ENCODE data around the gene EVI2B. TPM values are rescaled to one million over a fixed set of nuclear protein-coding genes. Genes with fewer than 3 reads are reported as not detected.
"Not testable (repeated sequence)": the region's sequence is repeated elsewhere in the genome, so short reads cannot be mapped to it uniquely, and the experiment has no call there.

Gene EVI2B
- total RNA-seq, 1 experiment from 2014 or later: not detected

DNA sequence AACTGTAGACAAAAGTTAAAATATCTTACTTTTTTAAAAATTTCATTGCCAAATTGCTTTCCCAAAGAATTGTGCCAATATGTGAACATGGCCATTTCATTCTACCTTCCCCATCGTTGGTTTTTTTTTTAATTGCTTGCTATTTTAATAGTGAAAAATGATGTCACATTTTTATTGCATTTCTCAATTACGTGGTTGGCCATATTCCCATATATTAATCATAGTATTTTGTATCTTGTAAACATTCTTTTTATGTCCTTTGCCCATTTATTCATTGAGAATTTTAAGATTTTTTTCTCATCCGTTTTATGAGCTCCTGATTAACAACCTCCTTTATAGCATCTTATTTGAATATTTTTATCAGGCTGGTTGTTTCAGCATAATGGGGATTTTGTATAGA is 24.1 kb downstream of the EVI2B start:
- Histone ChIP-seq H3K4me3 (no peak overlapping the region), H3K9me3 (no peaks in the 10 kb centered on the region), H3K27me3 (no peaks in the 10 kb centered on the region), H3K36me3 (peaks cover 18% of the 10 kb centered on the region)
- no peak for DNase-seq

DNA sequence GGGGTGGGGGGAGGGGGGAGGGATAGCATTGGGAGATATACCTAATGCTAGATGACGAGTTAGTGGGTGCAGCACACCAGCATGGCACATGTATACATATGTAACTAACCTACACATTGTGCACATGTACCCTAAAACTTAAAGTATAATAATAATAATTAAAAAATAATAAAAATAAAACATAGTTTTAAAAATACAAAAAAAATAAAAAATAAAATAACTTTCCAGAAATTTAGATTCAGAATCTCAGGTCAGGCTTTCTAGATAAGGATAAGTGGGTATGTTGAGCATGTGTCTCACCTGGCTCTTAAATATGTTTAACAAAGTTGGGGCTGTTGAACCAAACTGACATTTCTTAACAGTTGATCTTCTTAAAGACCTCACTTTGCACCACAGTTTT is 25.9 kb downstream of the EVI2B start:
- H3K4me3 ChIP-seq, H3K27me3 ChIP-seq, DNase-seq, H3K9me3 ChIP-seq: not testable (repeated sequence)
- peaks cover 23% of the 10 kb centered on the region for H3K36me3 ChIP-seq

DNA sequence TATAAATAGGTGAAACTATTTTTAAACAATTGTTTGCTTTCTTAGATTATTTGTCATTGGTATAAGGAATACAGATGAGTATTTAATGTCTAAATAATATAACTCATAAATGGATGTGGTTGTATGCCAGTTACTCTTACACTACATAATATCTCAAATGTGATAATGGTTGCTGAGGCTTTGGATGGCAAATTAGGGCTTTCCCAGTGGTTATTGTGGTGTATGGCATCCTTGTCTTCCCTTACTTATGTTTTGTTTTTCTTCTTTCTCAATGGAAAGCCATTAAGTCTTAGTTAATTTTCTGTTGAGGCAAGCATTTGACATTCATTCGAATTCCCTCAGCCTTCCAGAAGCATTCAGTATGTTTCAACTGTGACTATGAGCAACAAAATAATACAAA is 27.3 kb downstream of the EVI2B start:
- Histone ChIP-seq H3K9me3 (no peaks in the 10 kb centered on the region), H3K4me3 (no peak overlapping the region), H3K27me3 (no peaks in the 10 kb centered on the region), H3K36me3 (peaks cover 18% of the 10 kb centered on the region)
- DNase-seq: no peak

DNA sequence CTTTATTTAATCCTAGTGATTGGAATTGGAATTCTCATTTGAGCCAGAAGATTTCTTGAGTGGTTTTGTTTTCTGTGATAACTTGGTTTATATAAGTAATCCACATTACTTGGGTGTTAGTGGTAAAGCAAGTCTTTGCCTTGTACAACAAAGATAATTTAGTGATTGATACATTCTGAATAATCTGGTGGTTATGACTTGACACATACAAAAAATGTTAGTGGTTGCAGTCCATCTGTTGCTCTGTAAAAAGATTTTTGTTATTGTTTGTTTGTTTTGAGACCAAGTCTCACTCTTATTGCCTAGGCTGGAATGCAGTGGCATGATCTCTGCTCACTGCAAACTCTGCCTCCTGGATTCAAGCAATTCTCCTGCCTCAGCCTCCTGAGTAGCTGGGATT is 30.0 kb downstream of the EVI2B start:
- Histone ChIP-seq H3K9me3 (no peaks in the 10 kb centered on the region), H3K27me3 (no peaks in the 10 kb centered on the region)

DNA sequence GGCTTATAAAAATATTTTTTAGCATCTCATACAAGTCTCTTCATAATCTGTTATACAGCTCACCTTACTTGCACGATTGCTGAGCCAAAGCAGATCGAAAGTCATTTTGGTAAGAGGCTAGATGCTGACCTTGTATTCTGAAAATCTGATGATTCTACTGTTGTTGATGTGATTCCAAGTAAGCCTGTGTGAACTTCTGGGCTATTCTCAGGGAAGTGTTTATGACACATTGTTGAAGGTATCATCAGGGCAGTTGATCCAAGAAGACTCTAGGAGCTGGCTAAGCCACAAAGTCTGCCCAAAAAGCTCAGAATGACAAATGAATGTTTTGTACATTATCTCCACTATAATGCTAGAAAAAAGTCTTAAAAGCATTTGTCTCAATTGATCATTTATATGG is 32.8 kb downstream of the EVI2B start:
- H3K9me3 ChIP-seq: no peaks in the 10 kb centered on the region
- no peak overlapping the region for H3K4me3 ChIP-seq
- no peaks in the 10 kb centered on the region for H3K27me3 ChIP-seq
- DNase-seq: no peak
- H3K36me3 ChIP-seq: peaks cover 11% of the 10 kb centered on the region

More for the DNA sequence above, 30.0 kb downstream of the EVI2B start:
- no peak for DNase-seq
- Histone ChIP-seq H3K4me3 (no peak overlapping the region), H3K36me3 (peaks cover 17% of the 10 kb centered on the region)

DNA sequence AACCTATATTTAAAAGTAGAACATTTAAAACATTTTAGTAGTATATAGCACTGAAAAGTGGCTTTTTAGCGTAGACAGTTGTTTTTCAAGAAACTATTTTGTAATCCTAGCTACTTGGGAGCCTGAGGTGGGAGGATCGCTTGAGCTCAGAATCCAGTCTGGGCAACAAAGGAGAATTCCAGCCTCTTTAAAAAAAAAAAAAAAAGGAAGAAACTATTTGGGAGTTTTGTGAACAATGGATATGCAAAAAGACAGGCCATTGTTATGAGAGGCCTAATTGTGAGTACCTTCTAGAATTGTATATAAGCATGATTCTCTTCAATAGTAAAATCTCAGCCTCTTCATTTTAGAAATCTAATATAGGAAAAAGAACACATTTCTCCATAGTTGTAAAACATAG is 34.5 kb downstream of the EVI2B start:
- Histone ChIP-seq H3K36me3 (peaks cover 20% of the 10 kb centered on the region), H3K4me3 (no peak overlapping the region), H3K9me3 (no peaks in the 10 kb centered on the region), H3K27me3 (no peaks in the 10 kb centered on the region)
- DNase-seq: no peak

DNA sequence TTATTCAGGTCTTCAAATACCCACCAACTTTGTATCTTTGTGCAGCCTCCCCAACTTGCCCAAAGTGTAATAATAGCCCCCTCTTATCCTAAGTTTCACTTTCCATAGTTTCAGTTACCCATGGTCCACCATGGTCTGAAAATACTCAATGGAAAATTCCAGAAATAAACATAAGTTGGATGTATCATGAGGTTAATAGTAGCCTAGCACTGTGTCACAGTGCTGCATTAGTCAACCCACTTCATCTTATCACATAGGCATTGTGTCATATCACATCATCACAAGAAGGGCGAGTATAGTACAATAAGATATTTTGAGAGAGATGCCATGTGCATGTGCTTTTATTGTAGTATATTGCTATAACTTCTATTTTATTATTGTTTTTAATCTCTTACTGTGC is 38.7 kb downstream of the EVI2B start:
- Histone ChIP-seq H3K4me3 (no peak overlapping the region), H3K36me3 (peaks cover 36% of the 10 kb centered on the region)
- DNase-seq: no peak

DNA sequence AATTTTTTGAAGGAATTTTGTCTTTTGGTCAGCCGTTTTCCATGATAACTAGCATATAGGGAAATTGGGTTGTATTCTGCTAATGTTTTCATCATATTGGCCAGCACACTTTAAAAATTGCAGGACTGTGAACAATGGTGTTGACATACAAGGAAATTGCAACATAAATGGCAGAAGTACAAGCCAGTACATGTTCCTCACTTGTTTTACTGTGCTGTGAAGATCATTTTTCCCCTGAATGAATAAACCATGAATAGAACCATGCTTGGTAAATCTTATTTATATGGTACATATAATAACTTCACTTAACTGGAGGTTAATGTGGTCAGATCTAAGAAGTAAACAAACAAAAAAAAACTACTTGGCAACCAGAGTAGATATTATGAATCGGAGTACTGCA is 39.6 kb downstream of the EVI2B start:
- peaks cover 35% of the 10 kb centered on the region for H3K36me3 ChIP-seq
- DNase-seq: no peak
- no peak overlapping the region for H3K4me3 ChIP-seq
- H3K9me3 ChIP-seq: no peaks in the 10 kb centered on the region
- H3K27me3 ChIP-seq: no peaks in the 10 kb centered on the region

More for the DNA sequence above, 38.7 kb downstream of the EVI2B start:
- Histone ChIP-seq H3K27me3 (no peaks in the 10 kb centered on the region), H3K9me3 (no peaks in the 10 kb centered on the region)

DNA sequence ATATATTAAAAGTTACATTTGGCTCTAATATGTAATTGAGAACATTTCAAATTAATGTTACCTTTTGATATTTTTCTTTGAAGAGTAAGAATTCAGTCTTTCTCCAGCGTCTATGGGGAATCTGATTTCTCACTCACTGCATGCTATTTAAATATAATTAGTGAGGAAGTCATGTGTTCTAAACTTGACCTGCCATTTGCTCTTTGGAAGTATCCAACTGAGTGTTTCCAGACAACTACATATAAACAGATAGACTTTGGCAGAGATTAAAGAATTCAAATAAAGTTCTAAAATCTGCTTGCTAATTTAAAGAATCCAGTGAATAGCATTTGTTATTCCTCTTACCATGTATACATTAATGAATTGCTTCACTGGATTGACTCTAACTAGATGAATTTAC is 40.3 kb downstream of the EVI2B start:
- no peak for DNase-seq
- H3K4me3 ChIP-seq: no peak overlapping the region
- no peaks in the 10 kb centered on the region for H3K9me3 ChIP-seq
- H3K36me3 ChIP-seq: peaks cover 32% of the 10 kb centered on the region
- no peaks in the 10 kb centered on the region for H3K27me3 ChIP-seq

DNA sequence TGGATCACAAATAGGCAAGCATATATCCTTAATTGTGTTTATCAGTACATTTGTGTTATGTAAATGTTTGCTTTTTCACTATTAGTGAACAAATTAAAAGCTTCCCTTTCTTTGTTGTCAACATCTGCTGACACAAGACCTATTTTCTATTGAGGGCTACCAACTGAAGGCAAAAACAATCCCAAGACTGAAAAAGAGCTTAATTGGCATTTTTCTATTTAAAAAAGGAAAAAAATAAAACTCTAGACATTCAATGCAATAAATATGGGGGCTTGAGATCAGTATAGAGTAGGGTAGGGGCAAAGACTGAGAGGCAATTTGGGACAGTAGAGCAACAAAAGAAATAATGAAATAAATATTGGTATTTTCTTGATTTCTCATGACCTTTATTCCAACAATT is 41.1 kb downstream of the EVI2B start:
- Histone ChIP-seq H3K4me3 (no peak overlapping the region), H3K9me3 (no peaks in the 10 kb centered on the region), H3K36me3 (peaks cover 32% of the 10 kb centered on the region), H3K27me3 (no peaks in the 10 kb centered on the region)
- DNase-seq: no peak

DNA sequence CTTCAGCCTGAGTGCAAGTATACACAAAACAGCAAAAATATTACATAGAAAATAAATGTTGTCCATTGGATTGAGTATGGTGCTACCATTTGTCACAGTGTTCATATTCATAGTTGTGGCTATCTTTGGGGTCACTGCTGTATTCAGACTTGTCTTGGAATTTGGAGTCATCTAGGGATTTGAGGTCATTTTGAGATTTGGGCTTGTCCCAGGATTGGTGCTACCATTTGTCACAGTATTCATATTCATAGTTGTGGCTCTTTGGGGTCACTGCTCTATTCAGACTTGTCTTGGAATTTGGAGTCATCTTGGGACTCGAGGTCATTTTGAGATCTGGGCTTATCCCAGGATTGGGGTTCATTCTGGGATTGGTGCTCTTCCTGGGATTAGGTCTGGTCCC is 41.6 kb downstream of the EVI2B start:
- H3K36me3 ChIP-seq: peaks cover 32% of the 10 kb centered on the region
- H3K4me3 ChIP-seq: no peak overlapping the region
- no peaks in the 10 kb centered on the region for H3K9me3 ChIP-seq
- H3K27me3 ChIP-seq: no peaks in the 10 kb centered on the region
- DNase-seq: no peak

DNA sequence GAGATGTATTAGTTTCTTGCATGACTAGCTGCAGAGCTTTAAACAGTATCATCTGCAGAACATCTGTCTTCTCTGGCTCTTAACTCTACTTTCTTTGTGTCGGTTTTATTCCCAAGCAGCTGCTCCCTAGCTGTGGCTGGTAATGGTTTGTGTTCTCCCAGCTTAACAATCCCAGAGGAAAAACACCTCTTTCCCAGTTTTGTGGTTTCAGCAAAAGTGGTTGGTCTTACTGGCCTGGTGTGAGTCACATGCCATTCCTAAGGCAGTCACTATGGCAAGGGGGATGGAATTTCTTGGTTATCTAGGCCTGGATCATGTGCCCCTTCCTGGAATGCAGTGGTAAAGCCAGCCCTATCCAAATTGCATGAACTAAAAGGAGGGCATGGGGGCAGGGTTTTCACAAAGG is 44.3 kb downstream of the EVI2B start:
- Histone ChIP-seq H3K4me3 (no peak overlapping the region), H3K36me3 (peaks cover 31% of the 10 kb centered on the region), H3K9me3 (no peaks in the 10 kb centered on the region), H3K27me3 (no peaks in the 10 kb centered on the region)
- peak; percentile 90 for DNase-seq

DNA sequence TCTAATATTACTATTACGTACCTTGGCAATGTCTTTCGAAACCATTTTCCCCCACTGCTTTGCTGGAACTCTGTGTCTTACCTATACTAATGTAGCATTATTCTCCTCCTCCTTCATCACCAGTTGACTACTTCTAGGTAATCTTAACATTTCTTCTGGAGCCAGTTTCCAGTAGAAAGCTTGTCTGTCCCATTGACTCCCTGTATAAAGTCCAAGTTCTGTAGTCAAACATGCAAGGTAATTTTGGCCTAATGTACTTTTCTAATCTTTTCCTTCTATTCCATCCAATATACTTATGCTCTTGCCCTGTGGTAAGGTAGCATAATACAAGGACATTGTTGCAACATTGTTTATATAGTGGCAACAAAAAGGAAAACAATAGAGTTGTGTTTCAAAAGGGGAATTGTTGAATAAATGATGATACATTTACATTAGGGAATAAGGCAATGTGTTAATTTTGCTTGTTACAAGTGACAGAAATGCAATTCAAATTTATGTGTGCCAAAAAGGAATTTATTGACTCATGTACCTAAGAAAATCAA is 44.7 kb downstream of the EVI2B start:
- no peak for DNase-seq
- H3K4me3 ChIP-seq: no peak overlapping the region
- peaks cover 31% of the 10 kb centered on the region for H3K36me3 ChIP-seq
- no peaks in the 10 kb centered on the region for H3K27me3 ChIP-seq
- no peaks in the 10 kb centered on the region for H3K9me3 ChIP-seq

DNA sequence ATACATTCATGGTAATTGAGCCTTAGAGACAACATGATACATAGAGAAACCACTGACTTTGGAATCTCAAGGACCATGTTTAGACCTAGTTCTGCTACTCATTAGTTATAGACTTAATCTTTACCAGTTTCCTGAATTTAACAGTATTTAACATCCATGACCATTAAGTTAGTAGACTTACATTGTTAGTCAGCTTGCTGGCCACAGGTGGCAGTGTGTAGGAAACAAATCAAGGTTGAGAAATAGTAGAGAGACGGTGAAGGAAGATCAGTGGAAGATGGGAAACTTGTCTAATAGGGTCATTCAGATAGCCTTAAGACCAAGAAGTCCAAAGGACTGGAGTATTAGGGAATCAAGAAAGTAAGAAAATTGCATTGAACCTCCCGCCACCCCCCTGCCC is 47.8 kb downstream of the EVI2B start:
- Histone ChIP-seq H3K9me3 (no peaks in the 10 kb centered on the region), H3K4me3 (no peak overlapping the region), H3K36me3 (peaks cover 21% of the 10 kb centered on the region), H3K27me3 (no peaks in the 10 kb centered on the region)
- no peak for DNase-seq

DNA sequence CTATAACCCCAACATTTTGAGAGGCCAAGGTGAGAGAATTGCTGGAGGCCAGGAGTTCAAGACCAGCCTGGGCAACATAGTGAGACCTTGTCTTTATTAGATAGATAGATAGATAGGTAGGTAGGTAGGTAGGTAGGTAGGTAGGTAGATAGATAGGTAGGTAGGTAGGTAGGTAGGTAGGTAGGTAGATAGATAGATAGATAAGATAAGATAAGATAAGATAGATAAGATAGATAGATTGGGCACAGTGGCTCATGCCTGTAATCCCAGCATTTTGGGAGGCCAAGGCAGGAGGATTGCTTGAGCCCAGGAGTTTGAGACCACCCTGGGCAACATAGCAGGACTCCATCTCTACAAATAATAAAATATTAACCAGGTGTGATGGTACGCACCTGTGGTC is 50.9 kb downstream of the EVI2B start:
- not testable (repeated sequence) for H3K4me3 ChIP-seq, H3K27me3 ChIP-seq, H3K9me3 ChIP-seq, DNase-seq
- peaks cover 21% of the 10 kb centered on the region for H3K36me3 ChIP-seq

DNA sequence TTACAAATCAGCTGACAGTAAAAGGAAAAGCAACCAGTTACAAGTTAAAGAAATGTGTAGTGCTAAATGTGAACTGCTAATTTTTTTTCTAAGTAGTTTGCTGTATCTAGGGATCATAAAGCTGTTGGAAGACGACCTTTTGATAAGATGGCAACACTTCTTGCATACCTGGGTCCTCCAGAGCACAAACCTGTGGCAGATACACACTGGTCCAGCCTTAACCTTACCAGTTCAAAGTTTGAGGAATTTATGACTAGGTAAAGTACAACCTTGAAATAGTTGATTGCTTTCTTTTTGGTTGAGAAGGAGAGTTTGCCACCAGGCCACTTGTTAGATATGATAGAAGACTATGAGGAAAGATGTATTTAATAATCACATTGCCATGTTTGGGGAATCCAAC is 52.3 kb downstream of the EVI2B start:
- Histone ChIP-seq H3K9me3 (no peaks in the 10 kb centered on the region), H3K4me3 (no peak overlapping the region), H3K36me3 (peaks cover 23% of the 10 kb centered on the region), H3K27me3 (no peaks in the 10 kb centered on the region)
- DNase-seq: no peak

DNA sequence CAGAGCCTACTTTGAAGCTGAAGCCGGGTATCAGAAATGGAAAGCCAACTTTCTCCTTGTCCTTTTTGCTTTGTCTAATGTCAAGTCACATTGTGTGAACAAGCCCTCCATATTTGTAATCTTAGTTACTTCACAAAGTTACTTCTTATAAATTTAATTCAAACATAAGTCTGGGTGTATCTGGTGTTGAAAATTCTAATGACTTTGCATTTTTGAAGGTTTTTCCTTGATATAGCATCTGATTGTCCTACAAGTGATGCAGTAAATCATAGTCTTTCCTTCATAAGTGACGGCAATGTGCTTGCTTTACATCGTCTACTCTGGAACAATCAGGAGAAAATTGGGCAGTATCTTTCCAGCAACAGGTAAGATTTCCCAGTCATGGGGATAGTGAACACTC is 53.7 kb downstream of the EVI2B start:
- Histone ChIP-seq H3K9me3 (no peaks in the 10 kb centered on the region), H3K36me3 (peaks cover 16% of the 10 kb centered on the region), H3K27me3 (no peaks in the 10 kb centered on the region), H3K4me3 (no peak overlapping the region)
- DNase-seq: no peak

DNA sequence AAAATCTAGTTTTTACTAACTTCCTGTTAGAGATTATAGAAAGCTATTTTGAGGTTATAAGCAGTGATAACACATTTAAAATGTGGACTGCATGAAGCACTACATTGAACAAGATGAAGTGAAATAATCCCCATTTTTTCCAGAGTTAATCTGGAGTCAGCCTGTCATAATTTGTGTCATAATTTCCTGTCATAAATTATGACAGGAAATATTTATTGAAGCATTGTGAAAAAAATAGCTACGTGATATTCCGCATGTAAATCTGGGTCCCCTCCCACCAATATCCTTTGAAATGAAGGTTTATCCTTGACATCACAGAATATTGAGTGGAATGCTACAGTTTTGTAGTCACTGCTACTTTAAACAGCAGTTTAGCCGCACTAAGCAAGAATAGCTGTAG is 56.9 kb downstream of the EVI2B start:
- DNase-seq: no peak
- H3K9me3 ChIP-seq: no peaks in the 10 kb centered on the region
- H3K4me3 ChIP-seq: no peak overlapping the region
- H3K36me3 ChIP-seq: peaks cover 16% of the 10 kb centered on the region
- H3K27me3 ChIP-seq: no peaks in the 10 kb centered on the region

DNA sequence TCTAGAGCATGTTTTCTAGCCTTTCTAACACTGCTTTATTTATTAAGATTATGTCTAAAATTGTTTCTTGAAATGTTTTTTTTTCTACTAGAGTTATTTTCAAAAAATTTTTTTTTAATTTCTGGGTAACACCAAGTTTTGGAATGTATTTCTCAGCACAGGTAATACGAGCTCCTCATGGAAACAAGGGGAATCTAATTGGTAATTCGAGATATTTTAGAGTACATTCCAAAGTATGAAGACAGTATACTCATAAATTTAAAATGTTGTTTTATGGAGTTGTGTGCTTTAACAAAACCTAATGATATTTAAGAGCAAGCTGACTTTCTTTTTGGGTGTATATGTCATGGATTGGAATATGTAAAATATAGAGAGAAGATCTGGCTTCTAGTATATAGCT is 59.2 kb downstream of the EVI2B start:
- H3K36me3 ChIP-seq: peaks cover 14% of the 10 kb centered on the region
- DNase-seq: no peak
- H3K9me3 ChIP-seq: no peaks in the 10 kb centered on the region
- H3K4me3 ChIP-seq: no peak overlapping the region
- H3K27me3 ChIP-seq: no peaks in the 10 kb centered on the region
